Stomach smooth muscle (tissue), 2 donors: ENCODE results near the gene DUSP12.

Source experiments
- H3K27ac ChIP-seq: one replicate; pipeline ENCODE4 v1.7.0; 2013; ENCODE audit warnings: mild to moderate bottlenecking, low read length, inconsistent platforms
- H3K27me3 ChIP-seq, 2 donors: one replicate each; pipeline ENCODE4 v1.7.0; 2013; ENCODE audit warnings: low read length in 2 of 2; ENCODE audit not compliant: insufficient read depth in 2 of 2, control insufficient read depth in 1 of 2
- H3K36me3 ChIP-seq, 2 donors: one replicate each; pipeline ENCODE4 v1.7.0; 2013; ENCODE audit warnings: low read length in 2 of 2; ENCODE audit not compliant: control insufficient read depth in 2 of 2, insufficient read depth in 2 of 2
- H3K4me1 ChIP-seq: one replicate; pipeline ENCODE4 v1.7.0; 2013; ENCODE audit warnings: low read length; ENCODE audit not compliant: control insufficient read depth, insufficient read depth
- H3K4me3 ChIP-seq, 2 donors: one replicate each; pipeline ENCODE4 v1.7.0; 2013; ENCODE audit warnings: low read length in 2 of 2
- H3K9ac ChIP-seq, 2 donors: one replicate each; pipeline ENCODE4 v1.7.0; 2013; ENCODE audit warnings: low read length in 2 of 2, mild to moderate bottlenecking in 1 of 2
- H3K9me3 ChIP-seq, 2 donors: one replicate each; pipeline ENCODE4 v1.7.0; 2013; ENCODE audit warnings: low read length in 2 of 2; ENCODE audit not compliant: control insufficient read depth in 2 of 2
- donor health status: healthy.
- donor health status: Pancreatic carcinoma.

DUSP12 gene

GRCh38 chr1:161790587-161791317 lies 41.2 kb downstream of the DUSP12 start:
- no peaks in the 10 kb centered on the region for H3K27me3 ChIP-seq
- H3K4me3 ChIP-seq, result no peak overlapping the region
- H3K4me1 ChIP-seq, result no peaks in the 10 kb centered on the region
- H3K9ac ChIP-seq, result no peak overlapping the region
- H3K36me3 ChIP-seq, result peaks cover 15 to 16% of the 10 kb centered on the region in 2 donors
- H3K27ac ChIP-seq, result no peak overlapping the region
- H3K9me3 ChIP-seq, result no peaks in the 10 kb centered on the region

- H3K9me3 ChIP-seq, result no peaks in the 10 kb centered on the region
- no peak overlapping the region for H3K9ac ChIP-seq
- H3K27ac ChIP-seq, result no peak overlapping the region
- no peak overlapping the region for H3K4me3 ChIP-seq
- no peaks in the 10 kb centered on the region for H3K4me1 ChIP-seq
- no peaks in the 10 kb centered on the region for H3K27me3 ChIP-seq
- peaks cover 17 to 18% of the 10 kb centered on the region in 2 donors for H3K36me3 ChIP-seq
Measured at GRCh38 chr1:161791904-161792655, 42.5 kb downstream of the DUSP12 start.

DNA sequence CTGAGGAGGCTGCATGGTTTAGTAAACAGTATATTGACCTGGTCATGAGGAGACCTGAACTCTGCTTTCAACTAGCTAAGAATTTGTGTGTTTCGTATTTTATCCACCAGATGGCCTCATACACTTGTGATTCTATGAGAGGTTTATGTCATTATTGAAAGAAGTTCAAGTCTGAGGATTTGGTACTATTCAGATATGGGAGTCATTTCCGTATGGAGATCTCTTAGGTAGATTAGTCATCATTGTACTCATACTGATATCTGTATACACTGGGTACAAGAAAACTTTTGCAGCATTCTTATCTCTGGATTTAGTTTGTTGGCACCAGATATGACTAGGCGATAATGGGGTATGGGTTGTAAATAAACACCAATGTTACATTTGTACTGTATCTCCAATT lies 43.2 kb downstream of the DUSP12 start:
- H3K9ac ChIP-seq, result no peak overlapping the region
- peaks cover 14 to 24% of the 10 kb centered on the region in 2 donors for H3K36me3 ChIP-seq
- H3K27me3 ChIP-seq, result no peaks in the 10 kb centered on the region
- no peak overlapping the region for H3K4me3 ChIP-seq
- no peaks in the 10 kb centered on the region for H3K9me3 ChIP-seq
- H3K27ac ChIP-seq, result no peak overlapping the region
- no peaks in the 10 kb centered on the region for H3K4me1 ChIP-seq

DNA sequence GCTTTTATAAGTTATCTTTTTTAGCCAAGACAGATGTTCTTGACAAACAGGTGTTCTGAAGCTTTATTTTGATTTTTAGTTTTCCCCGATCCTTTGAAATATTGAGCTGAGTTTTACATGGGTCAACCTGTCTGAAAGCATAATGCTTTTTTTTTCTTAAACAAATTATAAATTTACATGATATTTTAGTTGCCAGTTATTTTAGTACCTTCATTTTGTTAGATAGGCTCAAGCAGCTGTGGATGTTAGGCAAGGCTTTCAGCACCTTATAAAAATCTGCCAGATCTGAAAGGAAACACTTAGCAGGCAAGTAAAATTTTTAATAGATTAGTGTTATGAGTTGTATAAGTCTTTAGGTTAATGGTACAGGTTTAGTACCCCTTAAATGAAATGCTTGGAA lies 50.2 kb downstream of the DUSP12 start:
- H3K27ac ChIP-seq, result no peak overlapping the region
- no peak overlapping the region for H3K4me3 ChIP-seq
- H3K9ac ChIP-seq, result no peak overlapping the region
- no peaks in the 10 kb centered on the region for H3K4me1 ChIP-seq
- no peaks in the 10 kb centered on the region for H3K9me3 ChIP-seq
- peaks cover 3 to 24% of the 10 kb centered on the region in 2 donors for H3K36me3 ChIP-seq
- H3K27me3 ChIP-seq, result no peaks in the 10 kb centered on the region

GRCh38 chr1:161801955-161802354 lies 52.4 kb downstream of the DUSP12 start:
- Histone ChIP-seq H3K4me3 (no peak overlapping the region), H3K9ac (no peak overlapping the region), H3K27ac (no peak overlapping the region), H3K27me3 (no peaks in the 10 kb centered on the region), H3K9me3 (no peaks in the 10 kb centered on the region), H3K36me3 (peaks cover 0 to 23% of the 10 kb centered on the region in 2 donors), H3K4me1 (no peaks in the 10 kb centered on the region)

- H3K9me3 ChIP-seq, result no peaks in the 10 kb centered on the region
- H3K27me3 ChIP-seq, result no peaks in the 10 kb centered on the region
- peaks cover 0 to 14% of the 10 kb centered on the region in 2 donors for H3K36me3 ChIP-seq
- no peak overlapping the region for H3K4me3 ChIP-seq
- H3K9ac ChIP-seq, result no peak overlapping the region
- no peak overlapping the region for H3K27ac ChIP-seq
- H3K4me1 ChIP-seq, result no peaks in the 10 kb centered on the region
Measured at GRCh38 chr1:161803181-161803580, 53.6 kb downstream of the DUSP12 start.

- Histone ChIP-seq H3K27ac (no peak overlapping the region), H3K36me3 (peaks cover 5 to 10% of the 10 kb centered on the region in 2 donors), H3K4me3 (no peak overlapping the region), H3K9ac (no peak overlapping the region), H3K27me3 (no peaks in the 10 kb centered on the region), H3K9me3 (peaks cover 0 to 4% of the 10 kb centered on the region in 2 donors), H3K4me1 (no peaks in the 10 kb centered on the region)
Measured at GRCh38 chr1:161805399-161806197, 56.0 kb downstream of the DUSP12 start.
